OCI-LY1 (cell line): Measurements from ENCODE around the gene ASB8.
A peak's percentile ranks its signal among the peaks of the same experiment; 100 is the strongest.

ENCODE experiments used
- H2AFZ ChIP-seq: fragments of 200-600 bp; sonication (generic), shearing (Covaris generic); 2 replicates; pipeline ENCODE4 v1.6.0; 2014; ENCODE audit warnings: antibody characterized with exemption, mild to moderate bottlenecking, low read length
- H3F3A ChIP-seq: fragments of 200-600 bp; sonication (generic), shearing (Covaris generic); 2 replicates; pipeline ENCODE4 v1.6.0; 2014; ENCODE audit warnings: mild to moderate bottlenecking, antibody characterized with exemption, low read length, moderate library complexity; ENCODE audit not compliant: insufficient read depth
- H3K27ac ChIP-seq: fragments of 200-600 bp; sonication (generic); 2 replicates; pipeline ENCODE4 v1.5.1; 2014; ENCODE audit warnings: low read length, mixed run types, mild to moderate bottlenecking, low read depth; ENCODE audit not compliant: poor library complexity, severe bottlenecking
- H3K27me3 ChIP-seq: fragments of 200-600 bp; sonication (generic); 2 replicates; pipeline ENCODE4 v1.6.0; 2014; ENCODE audit warnings: antibody characterized with exemption, mild to moderate bottlenecking, low read length, moderate library complexity; ENCODE audit not compliant: insufficient read depth
- H3K36me3 ChIP-seq: fragments of 200-600 bp; sonication (generic); 2 replicates; pipeline ENCODE4 v1.6.1; 2014; ENCODE audit warnings: mild to moderate bottlenecking, antibody characterized with exemption, low read length, moderate library complexity, mixed read lengths; ENCODE audit not compliant: insufficient read depth
- H3K4me1 ChIP-seq: fragments of 200-600 bp; sonication (generic); 2 replicates; pipeline ENCODE4 v1.5.1; 2014; ENCODE audit warnings: mild to moderate bottlenecking, low read length, moderate library complexity; ENCODE audit not compliant: insufficient read depth, severe bottlenecking
- H3K4me2 ChIP-seq: fragments of 200-600 bp; sonication (generic), shearing (Covaris generic); 2 replicates; pipeline ENCODE4 v1.6.1; 2014; ENCODE audit warnings: low read length
- H3K4me3 ChIP-seq: fragments of 200-600 bp; sonication (generic); 2 replicates; pipeline ENCODE4 v1.5.1; 2014; ENCODE audit warnings: low read length, low read depth, mild to moderate bottlenecking, mixed read lengths; ENCODE audit not compliant: poor library complexity, severe bottlenecking
- H3K79me2 ChIP-seq: fragments of 200-600 bp; shearing (Covaris generic); 2 replicates; pipeline ENCODE4 v1.6.1; 2016; ENCODE audit warnings: mixed run types, low read length, mixed read lengths; ENCODE audit not compliant: insufficient read depth
- H3K9ac ChIP-seq: fragments of 200-600 bp; sonication (generic), shearing (Covaris generic); 2 replicates; pipeline ENCODE4 v1.6.1; 2014; ENCODE audit warnings: mild to moderate bottlenecking, low read length, mixed read lengths
- H3K9me2 ChIP-seq: fragments of 200-600 bp; sonication (generic), shearing (Covaris generic); 2 replicates; pipeline ENCODE4 v1.6.1; 2014; ENCODE audit warnings: low read depth, mild to moderate bottlenecking, low read length, mixed read lengths
- H3K9me3 ChIP-seq: fragments of 200-600 bp; shearing (Covaris generic); 2 replicates; pipeline ENCODE4 v1.6.1; 2014; ENCODE audit warnings: low read length, mixed read lengths
- H4K20me1 ChIP-seq: fragments of 200-600 bp; sonication (generic), shearing (Covaris generic); 2 replicates; pipeline ENCODE4 v1.6.0; 2016; ENCODE audit warnings: mild to moderate bottlenecking, low read length; ENCODE audit not compliant: insufficient read depth
- EZH2 ChIP-seq: fragments of 200-600 bp; sonication (generic), shearing (Covaris generic); IDR thresholded peaks from 2 replicates; pipeline ENCODE4 v1.8.0; 2017; ENCODE audit warnings: borderline replicate concordance, mixed run types, mild to moderate bottlenecking, antibody characterized with exemption, low read length, moderate library complexity, mixed read lengths
- TF ChIP-seq, protein P1 (sequence below): fragments of 200-600 bp; sonication (generic), shearing (Covaris generic); IDR thresholded peaks from 2 replicates; pipeline ENCODE4 v1.5.1; 2017; ENCODE audit warnings: mild to moderate bottlenecking, antibody characterized with exemption, low read length, moderate library complexity, mixed read lengths

Gene ASB8, protein sequence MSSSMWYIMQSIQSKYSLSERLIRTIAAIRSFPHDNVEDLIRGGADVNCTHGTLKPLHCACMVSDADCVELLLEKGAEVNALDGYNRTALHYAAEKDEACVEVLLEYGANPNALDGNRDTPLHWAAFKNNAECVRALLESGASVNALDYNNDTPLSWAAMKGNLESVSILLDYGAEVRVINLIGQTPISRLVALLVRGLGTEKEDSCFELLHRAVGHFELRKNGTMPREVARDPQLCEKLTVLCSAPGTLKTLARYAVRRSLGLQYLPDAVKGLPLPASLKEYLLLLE

DNA sequence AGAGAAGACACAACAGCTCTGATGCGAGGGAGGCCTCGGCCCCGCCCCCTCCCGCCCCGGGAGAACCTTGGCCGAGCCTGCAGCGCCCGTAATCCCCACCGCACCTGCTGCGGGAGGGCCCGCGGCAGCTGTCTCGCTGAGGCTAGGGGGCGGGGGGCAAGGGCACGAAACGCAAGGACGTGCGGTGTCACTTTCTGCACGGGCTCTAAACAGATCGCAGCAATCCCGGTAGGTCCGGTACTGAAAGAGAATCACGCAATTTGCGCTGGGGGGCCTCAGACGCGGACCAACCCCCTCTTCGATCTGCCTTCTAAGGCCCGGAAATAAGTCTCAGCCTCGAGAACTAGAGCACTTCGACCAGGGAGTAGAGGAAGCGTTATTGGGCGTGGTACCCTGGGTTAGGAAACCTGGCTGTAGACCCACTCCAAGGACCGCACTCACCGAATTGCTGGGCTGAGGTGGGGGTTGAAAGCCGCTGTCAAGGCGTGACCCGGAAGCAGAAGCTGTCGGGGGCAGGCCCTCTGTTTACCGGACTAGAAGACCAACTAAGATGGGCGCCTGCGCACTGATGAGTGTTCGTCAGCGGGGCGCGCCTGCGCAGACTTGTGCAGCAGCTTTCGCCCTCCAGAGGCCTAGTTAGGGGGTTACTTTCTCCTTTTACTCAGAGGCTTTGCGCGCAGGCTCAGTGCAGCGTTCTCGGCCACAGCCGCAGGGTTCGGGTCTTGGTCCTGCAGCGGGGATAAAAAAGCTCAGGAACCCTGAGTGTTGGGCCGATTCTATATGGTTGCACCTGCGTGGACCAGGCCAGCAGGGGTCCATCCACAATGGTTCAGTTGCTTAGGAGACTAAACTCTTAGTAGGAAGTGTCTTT, at the start of gene ASB8:
Gene ASB8 (minus strand): TSS at position 498 of the 871 bp plus-strand sequence. CDS start 4,019 bp downstream, outside the sequence.
- Histone ChIP-seq H3K9me3 (no peaks in the 10 kb centered on the region), H3F3A (no peaks in the 10 kb centered on the region), H3K9ac (peak within 1 kb of the TSS; percentile 85), H4K20me1 (no peaks in the 10 kb centered on the region), H3K27ac (peak within 1 kb of the TSS; percentile 66), H2AFZ (peak within 1 kb of the TSS; percentile 89; the same call in 1 of the 2 replicates), H3K36me3 (peaks cover 11% of the 10 kb centered on the region), H3K27me3 (no peaks in the 10 kb centered on the region), H3K9me2 (no peaks in the 10 kb centered on the region), H3K4me3 (peak within 1 kb of the TSS; percentile 93), H3K4me1 (peaks cover 29% of the 10 kb centered on the region), H3K4me2 (peak within 1 kb of the TSS; percentile 70), H3K79me2 (peaks cover 9% of the 10 kb centered on the region)
- TF ChIP-seq, protein P1, sequence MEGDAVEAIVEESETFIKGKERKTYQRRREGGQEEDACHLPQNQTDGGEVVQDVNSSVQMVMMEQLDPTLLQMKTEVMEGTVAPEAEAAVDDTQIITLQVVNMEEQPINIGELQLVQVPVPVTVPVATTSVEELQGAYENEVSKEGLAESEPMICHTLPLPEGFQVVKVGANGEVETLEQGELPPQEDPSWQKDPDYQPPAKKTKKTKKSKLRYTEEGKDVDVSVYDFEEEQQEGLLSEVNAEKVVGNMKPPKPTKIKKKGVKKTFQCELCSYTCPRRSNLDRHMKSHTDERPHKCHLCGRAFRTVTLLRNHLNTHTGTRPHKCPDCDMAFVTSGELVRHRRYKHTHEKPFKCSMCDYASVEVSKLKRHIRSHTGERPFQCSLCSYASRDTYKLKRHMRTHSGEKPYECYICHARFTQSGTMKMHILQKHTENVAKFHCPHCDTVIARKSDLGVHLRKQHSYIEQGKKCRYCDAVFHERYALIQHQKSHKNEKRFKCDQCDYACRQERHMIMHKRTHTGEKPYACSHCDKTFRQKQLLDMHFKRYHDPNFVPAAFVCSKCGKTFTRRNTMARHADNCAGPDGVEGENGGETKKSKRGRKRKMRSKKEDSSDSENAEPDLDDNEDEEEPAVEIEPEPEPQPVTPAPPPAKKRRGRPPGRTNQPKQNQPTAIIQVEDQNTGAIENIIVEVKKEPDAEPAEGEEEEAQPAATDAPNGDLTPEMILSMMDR = peak; percentile 46
- TF ChIP-seq EZH2 = no peak

DNA sequence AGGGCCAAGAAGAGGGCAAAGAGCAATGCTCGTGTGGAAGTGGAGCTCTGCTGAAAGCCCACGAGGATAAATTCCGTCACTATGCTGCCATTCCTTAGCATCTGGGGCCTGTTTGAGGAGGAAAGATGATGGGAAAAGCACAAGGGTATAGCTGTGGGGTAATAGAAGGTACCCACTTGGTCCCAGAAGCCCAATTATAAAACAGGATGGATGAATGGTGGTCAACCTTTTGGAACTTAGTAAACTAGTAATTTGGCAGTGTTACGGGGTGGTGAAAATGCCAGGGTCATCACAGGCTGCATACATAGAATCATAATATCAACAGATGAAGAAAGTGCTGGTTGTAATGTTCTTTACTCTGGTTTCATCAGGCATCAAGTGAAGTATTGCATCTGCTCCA, 45.9 kb upstream of the ASB8 start, which contains the start of gene OR10AD1:
Gene OR10AD1 (minus strand): TSS at position 101 of the 400 bp plus-strand sequence. CDS start 0 bp downstream, at position 101.
- Histone ChIP-seq H3K9me3 (no peaks in the 10 kb centered on the region), H3K36me3 (no peaks in the 10 kb centered on the region; the same call in 1 of the 2 replicates), H3K4me1 (peaks cover 9% of the 10 kb centered on the region), H3K79me2 (no peaks in the 10 kb centered on the region), H3K9me2 (no peaks in the 10 kb centered on the region), H3K27me3 (no peaks in the 10 kb centered on the region), H3K4me3 (no peak within 1 kb of the TSS), H2AFZ (no peak within 1 kb of the TSS), H3F3A (no peaks in the 10 kb centered on the region), H3K4me2 (no peak within 1 kb of the TSS), H3K9ac (no peak within 1 kb of the TSS), H3K27ac (no peak within 1 kb of the TSS), H4K20me1 (no peaks in the 10 kb centered on the region)
- TF ChIP-seq, protein P1 = no peak
- TF ChIP-seq EZH2 = no peak

DNA sequence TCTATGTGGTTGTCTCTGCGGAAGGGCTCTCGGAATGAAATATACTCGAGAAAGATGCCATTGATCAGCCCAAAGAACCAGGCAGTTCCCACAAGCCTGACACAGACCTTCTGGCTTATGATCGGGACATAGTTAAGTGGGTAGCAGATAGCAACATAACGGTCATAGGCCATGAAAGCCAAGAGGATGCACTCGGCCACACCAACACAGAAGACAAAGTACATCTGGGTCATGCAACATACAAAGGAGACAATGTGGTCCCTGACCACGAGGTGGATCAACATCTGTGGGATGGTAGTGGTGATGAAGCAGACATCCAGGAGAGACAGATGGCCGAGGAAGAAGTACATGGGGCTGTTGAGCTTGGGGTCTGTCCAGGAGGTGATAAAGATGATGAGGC, 45.5 kb upstream of the ASB8 start:
- H3K79me2 ChIP-seq = no peaks in the 10 kb centered on the region
- no peak overlapping the region for H3K4me2 ChIP-seq
- no peaks in the 10 kb centered on the region for H3F3A ChIP-seq
- H3K9me3 ChIP-seq = no peaks in the 10 kb centered on the region
- no peak overlapping the region for H3K27ac ChIP-seq
- no peak overlapping the region for H3K9ac ChIP-seq
- TF ChIP-seq, protein P1 = no peak
- no peak for TF ChIP-seq EZH2
- no peak overlapping the region for H3K4me3 ChIP-seq
- H3K27me3 ChIP-seq = no peaks in the 10 kb centered on the region
- no peak overlapping the region for H2AFZ ChIP-seq
- no peaks in the 10 kb centered on the region for H3K9me2 ChIP-seq
- no peaks in the 10 kb centered on the region for H4K20me1 ChIP-seq
- H3K36me3 ChIP-seq = no peaks in the 10 kb centered on the region; the same call in 1 of the 2 replicates
- peaks cover 14% of the 10 kb centered on the region for H3K4me1 ChIP-seq
